A549 (cell line): ENCODE measurements around the gene CACNA1D.

ENCODE experiments used
- FOSB ChIP-seq: fragments of 250-450 bp; sonication (Bioruptor Pico); IDR thresholded peaks from 2 replicates; pipeline ENCODE4 v1.5.0; 2020; ENCODE audit warnings: mild to moderate bottlenecking, moderate library complexity
- TF ChIP-seq, protein P1 (sequence below): fragments of >200 bp; sonication (Bioruptor Twin); formaldehyde crosslinking; IDR thresholded peaks from 3 replicates; pipeline ENCODE4 v1.5.1; 2016
- TF ChIP-seq, protein P2 (sequence below): fragments of 450-650 bp; IDR thresholded peaks from 2 replicates; pipeline ENCODE4 v1.6.1; 2014; ENCODE audit warnings: antibody characterized with exemption
- TF ChIP-seq, protein P3 (sequence below): fragments of 250-450 bp; sonication (Bioruptor Pico); IDR thresholded peaks from 2 replicates; pipeline ENCODE4 v1.5.0; 2020; ENCODE audit warnings: low read depth, mild to moderate bottlenecking, moderate library complexity

DNA sequence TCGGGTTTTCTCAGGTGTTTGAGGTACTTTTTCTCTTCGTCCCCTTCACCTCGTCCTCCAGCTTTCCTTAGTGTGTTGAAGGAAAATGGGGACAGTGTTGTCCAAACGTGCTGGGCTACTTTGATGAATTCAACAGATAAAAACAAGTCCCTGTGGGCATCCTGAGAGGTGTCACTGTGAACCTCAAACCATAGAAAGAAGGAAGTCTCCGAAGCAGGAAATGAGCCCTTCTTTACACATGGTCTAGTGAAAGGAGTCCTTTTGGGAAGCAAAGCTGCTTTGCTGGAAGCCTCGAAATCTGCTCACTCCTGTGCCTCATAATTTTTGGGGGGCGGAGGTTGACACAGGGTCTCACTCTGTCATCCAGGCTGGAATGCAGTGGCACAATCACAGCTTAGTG lies 362.6 kb downstream of the CACNA1D start:
- TF ChIP-seq, protein P1, sequence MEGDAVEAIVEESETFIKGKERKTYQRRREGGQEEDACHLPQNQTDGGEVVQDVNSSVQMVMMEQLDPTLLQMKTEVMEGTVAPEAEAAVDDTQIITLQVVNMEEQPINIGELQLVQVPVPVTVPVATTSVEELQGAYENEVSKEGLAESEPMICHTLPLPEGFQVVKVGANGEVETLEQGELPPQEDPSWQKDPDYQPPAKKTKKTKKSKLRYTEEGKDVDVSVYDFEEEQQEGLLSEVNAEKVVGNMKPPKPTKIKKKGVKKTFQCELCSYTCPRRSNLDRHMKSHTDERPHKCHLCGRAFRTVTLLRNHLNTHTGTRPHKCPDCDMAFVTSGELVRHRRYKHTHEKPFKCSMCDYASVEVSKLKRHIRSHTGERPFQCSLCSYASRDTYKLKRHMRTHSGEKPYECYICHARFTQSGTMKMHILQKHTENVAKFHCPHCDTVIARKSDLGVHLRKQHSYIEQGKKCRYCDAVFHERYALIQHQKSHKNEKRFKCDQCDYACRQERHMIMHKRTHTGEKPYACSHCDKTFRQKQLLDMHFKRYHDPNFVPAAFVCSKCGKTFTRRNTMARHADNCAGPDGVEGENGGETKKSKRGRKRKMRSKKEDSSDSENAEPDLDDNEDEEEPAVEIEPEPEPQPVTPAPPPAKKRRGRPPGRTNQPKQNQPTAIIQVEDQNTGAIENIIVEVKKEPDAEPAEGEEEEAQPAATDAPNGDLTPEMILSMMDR, result no peak
- TF ChIP-seq, protein P2, sequence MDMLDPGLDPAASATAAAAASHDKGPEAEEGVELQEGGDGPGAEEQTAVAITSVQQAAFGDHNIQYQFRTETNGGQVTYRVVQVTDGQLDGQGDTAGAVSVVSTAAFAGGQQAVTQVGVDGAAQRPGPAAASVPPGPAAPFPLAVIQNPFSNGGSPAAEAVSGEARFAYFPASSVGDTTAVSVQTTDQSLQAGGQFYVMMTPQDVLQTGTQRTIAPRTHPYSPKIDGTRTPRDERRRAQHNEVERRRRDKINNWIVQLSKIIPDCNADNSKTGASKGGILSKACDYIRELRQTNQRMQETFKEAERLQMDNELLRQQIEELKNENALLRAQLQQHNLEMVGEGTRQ, result no peak
- no peak for TF ChIP-seq FOSB (CRISPR knock-in tag)
- TF ChIP-seq, protein P3, sequence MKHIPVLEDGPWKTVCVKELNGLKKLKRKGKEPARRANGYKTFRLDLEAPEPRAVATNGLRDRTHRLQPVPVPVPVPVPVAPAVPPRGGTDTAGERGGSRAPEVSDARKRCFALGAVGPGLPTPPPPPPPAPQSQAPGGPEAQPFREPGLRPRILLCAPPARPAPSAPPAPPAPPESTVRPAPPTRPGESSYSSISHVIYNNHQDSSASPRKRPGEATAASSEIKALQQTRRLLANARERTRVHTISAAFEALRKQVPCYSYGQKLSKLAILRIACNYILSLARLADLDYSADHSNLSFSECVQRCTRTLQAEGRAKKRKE (CRISPR knock-in tag), result no peak
